ENCODE results near the gene PRR3. TPM values are rescaled to one million over a fixed set of nuclear protein-coding genes. Genes with fewer than 3 reads are reported as not detected.

The PRR3 gene
- total and polyA plus RNA-seq, 9 of the 15 experiments (the other 6 are each of a cell fraction or from before 2014, with no cell fraction given) = 23.5 to 59.6 (median 28.8) TPM

DNA sequence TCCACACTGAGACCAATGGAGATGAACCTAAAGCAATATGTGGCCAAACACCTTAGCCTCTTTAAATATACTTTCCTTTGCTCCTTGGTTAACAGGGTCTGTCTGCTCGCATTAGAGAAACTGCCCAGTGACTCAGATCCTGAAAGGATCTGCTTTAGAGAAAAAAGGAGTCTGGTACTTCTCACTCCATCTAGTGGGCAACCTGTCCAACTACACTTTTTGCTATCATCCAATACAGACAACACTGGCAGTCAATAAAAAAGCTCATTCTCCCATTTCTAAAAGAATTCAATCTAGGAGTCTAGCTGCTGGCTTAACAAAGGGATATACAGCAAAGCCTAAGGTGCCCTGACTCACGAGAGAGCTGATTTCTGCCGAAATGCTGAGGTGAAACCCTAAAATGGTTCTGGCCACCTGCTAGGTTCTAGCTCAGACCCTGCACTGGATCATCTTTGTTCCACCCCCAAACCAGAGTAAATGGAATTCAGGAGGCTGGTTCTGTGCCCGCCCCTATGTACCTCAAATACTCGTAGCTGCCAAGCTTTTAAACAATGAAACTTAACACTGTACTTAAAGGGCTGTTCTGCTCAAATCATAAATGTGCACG, 12.3 kb upstream of the PRR3 start (continued):
- TF ChIP-seq, protein P1, sequence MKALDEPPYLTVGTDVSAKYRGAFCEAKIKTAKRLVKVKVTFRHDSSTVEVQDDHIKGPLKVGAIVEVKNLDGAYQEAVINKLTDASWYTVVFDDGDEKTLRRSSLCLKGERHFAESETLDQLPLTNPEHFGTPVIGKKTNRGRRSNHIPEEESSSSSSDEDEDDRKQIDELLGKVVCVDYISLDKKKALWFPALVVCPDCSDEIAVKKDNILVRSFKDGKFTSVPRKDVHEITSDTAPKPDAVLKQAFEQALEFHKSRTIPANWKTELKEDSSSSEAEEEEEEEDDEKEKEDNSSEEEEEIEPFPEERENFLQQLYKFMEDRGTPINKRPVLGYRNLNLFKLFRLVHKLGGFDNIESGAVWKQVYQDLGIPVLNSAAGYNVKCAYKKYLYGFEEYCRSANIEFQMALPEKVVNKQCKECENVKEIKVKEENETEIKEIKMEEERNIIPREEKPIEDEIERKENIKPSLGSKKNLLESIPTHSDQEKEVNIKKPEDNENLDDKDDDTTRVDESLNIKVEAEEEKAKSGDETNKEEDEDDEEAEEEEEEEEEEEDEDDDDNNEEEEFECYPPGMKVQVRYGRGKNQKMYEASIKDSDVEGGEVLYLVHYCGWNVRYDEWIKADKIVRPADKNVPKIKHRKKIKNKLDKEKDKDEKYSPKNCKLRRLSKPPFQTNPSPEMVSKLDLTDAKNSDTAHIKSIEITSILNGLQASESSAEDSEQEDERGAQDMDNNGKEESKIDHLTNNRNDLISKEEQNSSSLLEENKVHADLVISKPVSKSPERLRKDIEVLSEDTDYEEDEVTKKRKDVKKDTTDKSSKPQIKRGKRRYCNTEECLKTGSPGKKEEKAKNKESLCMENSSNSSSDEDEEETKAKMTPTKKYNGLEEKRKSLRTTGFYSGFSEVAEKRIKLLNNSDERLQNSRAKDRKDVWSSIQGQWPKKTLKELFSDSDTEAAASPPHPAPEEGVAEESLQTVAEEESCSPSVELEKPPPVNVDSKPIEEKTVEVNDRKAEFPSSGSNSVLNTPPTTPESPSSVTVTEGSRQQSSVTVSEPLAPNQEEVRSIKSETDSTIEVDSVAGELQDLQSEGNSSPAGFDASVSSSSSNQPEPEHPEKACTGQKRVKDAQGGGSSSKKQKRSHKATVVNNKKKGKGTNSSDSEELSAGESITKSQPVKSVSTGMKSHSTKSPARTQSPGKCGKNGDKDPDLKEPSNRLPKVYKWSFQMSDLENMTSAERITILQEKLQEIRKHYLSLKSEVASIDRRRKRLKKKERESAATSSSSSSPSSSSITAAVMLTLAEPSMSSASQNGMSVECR (CRISPR knock-in tag; IDR thresholded peaks at IDR 0.05) = no peak
- TF ChIP-seq HEY1 (CRISPR knock-in tag; IDR thresholded peaks at IDR 0.05; ENCODE audit: borderline replicate concordance) = no peak
- no peak for TF ChIP-seq XRCC4 (IDR thresholded peaks at IDR 0.05; ENCODE audit: extremely low read depth, insufficient read depth, insufficient read length)
- TF ChIP-seq, protein P2, sequence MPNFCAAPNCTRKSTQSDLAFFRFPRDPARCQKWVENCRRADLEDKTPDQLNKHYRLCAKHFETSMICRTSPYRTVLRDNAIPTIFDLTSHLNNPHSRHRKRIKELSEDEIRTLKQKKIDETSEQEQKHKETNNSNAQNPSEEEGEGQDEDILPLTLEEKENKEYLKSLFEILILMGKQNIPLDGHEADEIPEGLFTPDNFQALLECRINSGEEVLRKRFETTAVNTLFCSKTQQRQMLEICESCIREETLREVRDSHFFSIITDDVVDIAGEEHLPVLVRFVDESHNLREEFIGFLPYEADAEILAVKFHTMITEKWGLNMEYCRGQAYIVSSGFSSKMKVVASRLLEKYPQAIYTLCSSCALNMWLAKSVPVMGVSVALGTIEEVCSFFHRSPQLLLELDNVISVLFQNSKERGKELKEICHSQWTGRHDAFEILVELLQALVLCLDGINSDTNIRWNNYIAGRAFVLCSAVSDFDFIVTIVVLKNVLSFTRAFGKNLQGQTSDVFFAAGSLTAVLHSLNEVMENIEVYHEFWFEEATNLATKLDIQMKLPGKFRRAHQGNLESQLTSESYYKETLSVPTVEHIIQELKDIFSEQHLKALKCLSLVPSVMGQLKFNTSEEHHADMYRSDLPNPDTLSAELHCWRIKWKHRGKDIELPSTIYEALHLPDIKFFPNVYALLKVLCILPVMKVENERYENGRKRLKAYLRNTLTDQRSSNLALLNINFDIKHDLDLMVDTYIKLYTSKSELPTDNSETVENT (CRISPR knock-in tag; IDR thresholded peaks at IDR 0.05) = no peak
- no peak for TF ChIP-seq GATAD2A (IDR thresholded peaks at IDR 0.05)
- peak; percentile 71 for TF ChIP-seq FOSL1 (tag; conservative IDR thresholded peaks at IDR 0.05)
- TF ChIP-seq SNRNP70 (optimal IDR thresholded peaks at IDR 0.05; ENCODE audit: low read depth, low read length) = no peak
- no peak for TF ChIP-seq BACH1 (tag; IDR thresholded peaks at IDR 0.05)
- TF ChIP-seq ATF7 (IDR thresholded peaks at IDR 0.05) = no peak
- TF ChIP-seq MEIS2 (IDR thresholded peaks at IDR 0.05; ENCODE audit: partially characterized antibody) = peak; percentile 10
- TF ChIP-seq, protein P3, sequence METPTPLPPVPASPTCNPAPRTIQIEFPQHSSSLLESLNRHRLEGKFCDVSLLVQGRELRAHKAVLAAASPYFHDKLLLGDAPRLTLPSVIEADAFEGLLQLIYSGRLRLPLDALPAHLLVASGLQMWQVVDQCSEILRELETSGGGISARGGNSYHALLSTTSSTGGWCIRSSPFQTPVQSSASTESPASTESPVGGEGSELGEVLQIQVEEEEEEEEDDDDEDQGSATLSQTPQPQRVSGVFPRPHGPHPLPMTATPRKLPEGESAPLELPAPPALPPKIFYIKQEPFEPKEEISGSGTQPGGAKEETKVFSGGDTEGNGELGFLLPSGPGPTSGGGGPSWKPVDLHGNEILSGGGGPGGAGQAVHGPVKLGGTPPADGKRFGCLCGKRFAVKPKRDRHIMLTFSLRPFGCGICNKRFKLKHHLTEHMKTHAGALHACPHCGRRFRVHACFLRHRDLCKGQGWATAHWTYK (CRISPR knock-in tag; IDR thresholded peaks at IDR 0.05) = no peak
- TF ChIP-seq TCF3 (CRISPR knock-in tag; IDR thresholded peaks at IDR 0.05) = no peak
- TF ChIP-seq CREM (IDR thresholded peaks at IDR 0.05; ENCODE audit: low read depth) = 0 out of 2 replicates have a peak, but pooled peaks have one; percentile 5
- TF ChIP-seq TRIM24 (IDR thresholded peaks at IDR 0.05) = no peak
- TF ChIP-seq ZNF766 (CRISPR knock-in tag; conservative IDR thresholded peaks at IDR 0.05) = no peak
- TF ChIP-seq, protein P4, sequence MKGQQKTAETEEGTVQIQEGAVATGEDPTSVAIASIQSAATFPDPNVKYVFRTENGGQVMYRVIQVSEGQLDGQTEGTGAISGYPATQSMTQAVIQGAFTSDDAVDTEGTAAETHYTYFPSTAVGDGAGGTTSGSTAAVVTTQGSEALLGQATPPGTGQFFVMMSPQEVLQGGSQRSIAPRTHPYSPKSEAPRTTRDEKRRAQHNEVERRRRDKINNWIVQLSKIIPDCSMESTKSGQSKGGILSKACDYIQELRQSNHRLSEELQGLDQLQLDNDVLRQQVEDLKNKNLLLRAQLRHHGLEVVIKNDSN (CRISPR knock-in tag; IDR thresholded peaks at IDR 0.05) = no peak
- no peak for TF ChIP-seq ZNF586 (CRISPR knock-in tag; conservative IDR thresholded peaks at IDR 0.05)
- TF ChIP-seq, protein P5, sequence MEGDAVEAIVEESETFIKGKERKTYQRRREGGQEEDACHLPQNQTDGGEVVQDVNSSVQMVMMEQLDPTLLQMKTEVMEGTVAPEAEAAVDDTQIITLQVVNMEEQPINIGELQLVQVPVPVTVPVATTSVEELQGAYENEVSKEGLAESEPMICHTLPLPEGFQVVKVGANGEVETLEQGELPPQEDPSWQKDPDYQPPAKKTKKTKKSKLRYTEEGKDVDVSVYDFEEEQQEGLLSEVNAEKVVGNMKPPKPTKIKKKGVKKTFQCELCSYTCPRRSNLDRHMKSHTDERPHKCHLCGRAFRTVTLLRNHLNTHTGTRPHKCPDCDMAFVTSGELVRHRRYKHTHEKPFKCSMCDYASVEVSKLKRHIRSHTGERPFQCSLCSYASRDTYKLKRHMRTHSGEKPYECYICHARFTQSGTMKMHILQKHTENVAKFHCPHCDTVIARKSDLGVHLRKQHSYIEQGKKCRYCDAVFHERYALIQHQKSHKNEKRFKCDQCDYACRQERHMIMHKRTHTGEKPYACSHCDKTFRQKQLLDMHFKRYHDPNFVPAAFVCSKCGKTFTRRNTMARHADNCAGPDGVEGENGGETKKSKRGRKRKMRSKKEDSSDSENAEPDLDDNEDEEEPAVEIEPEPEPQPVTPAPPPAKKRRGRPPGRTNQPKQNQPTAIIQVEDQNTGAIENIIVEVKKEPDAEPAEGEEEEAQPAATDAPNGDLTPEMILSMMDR (IDR thresholded peaks at IDR 0.05 in 2 of 3, conservative IDR thresholded peaks at IDR 0.05 in 1 of 3; ENCODE audit: insufficient read depth in 2 of 3, low read depth in 1 of 3, low read length in 3 of 3) = peak; percentile 78 to 95 (median 81)
